ENCODE results near the gene TUBGCP5.

The TUBGCP5 gene

DNA sequence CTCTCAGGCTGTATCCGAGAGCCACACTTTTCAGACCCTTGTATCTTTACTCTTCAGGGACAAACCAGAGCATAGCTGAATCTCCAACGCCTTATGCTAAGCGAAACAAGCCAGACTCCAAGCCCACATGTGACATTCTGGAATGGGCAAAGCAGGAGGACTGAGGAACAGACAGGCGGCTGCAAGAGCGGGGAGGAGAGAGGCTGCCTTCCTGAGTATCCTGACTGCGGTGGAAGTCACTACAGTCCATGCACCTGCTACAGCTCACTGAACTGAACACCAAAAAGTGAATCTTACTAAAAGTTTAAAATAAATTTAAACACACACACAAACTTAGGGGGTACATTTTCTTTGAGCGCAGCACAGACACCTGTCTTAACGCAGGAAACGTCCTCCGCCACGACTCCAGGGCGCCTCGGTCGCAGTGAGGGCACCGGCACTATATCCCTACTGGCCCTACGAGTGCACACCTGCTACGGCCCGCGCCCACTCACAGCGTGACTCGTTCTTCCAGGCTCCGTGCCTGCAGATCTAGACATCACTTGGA, 60.6 kb downstream of the TUBGCP5 start:
- DNase-seq (ENCODE audit: low read depth) = no peak

DNA sequence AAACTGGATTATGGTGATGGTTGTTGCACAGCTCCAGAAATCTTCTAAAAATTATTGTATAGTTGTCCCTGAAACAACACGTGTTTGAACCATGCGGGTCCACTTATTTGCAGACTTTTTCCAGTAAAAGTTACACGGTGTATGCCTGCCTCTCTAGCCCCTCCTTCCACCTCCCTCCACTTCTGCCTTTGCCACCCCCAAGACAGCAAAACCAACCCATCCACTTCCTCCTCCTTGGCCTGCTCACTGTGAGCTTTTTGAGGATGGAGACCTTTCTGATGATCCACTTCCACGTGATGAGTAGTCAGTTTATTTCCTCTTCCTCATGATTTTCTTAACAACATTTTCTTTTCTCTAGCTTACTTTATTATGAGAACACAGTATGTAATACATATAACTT, 64.6 kb downstream of the TUBGCP5 start:
- DNase-seq (ENCODE audit: low read depth) = no peak

DNA sequence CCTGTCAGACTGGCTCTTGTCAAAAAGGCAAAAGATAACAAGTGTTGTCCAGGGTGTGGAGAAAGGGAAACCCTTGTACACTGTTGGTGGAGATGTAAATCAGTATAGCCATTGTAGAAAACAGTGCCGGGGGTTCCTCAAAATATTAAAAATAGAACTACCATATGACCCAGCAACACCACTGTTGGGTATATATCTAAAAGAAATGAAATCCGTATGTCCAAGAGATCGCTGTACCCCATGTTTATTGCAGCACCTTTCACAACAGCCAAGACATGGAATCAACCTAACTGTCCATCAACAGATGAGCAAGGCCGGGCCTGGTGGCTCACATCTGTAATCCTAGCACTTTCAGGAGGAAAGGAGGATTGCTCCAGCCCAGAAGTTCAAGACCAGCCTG, 65.4 kb downstream of the TUBGCP5 start:
- no peak for DNase-seq (ENCODE audit: low read depth)

DNA sequence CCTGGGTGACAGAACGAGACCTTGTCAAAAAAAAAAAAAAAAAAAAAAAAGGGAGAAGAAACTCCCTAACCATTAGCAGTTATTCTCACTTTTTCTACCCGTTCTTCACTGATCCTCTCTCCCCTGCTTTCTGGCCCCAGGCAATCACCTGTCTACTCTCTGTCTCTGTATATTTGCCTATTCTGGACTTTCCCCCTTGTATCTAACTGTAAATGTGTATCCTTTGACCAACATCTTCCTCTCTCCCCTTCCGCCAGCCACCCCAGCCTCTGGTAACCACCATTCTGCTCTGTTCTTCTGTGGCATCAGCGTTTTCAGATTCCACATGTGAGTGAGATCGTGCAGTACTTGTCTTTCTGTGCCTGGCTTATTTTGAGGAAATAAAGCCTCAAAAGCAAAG, 66.1 kb downstream of the TUBGCP5 start:
- DNase-seq (ENCODE audit: low read depth) = no peak

DNA sequence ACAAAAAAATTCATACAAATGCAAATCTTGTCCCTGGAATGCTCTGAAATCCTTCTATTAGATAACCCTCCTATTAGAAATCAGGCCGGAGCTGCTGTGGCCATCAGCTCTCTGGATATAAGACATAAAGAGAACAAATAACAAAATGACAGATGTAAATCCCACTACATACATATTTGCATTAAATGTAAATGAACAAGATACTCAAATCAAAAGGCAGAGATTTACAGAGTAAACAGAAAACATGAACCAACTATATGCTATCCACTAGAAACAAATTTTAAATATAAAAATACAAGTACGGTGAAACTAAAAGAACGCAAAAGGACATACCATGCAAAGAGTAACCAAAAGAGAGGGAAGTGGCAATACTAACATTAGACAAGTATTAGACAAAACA, 69.9 kb downstream of the TUBGCP5 start:
- no peak for DNase-seq (ENCODE audit: low read depth)

DNA sequence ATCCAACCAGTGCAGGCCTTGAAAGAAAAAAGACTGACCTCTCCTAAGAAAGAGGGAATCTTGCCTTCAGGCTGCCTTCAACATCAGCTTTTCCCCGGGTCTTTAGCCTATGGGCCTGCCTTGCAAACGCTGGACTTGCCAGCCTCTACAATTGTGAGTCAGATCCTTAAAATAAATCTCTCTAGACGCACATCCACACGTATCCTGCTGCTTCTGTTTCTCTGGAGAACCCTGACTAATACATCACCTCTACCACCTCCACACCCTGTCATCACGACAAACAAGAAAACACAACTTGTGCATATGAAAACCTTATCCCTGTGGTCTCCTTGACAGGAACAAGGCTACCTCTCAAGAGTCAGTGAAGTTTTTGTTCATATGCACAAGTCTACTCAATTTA, 71.0 kb downstream of the TUBGCP5 start:
- DNase-seq (ENCODE audit: low read depth) = no peak

DNA sequence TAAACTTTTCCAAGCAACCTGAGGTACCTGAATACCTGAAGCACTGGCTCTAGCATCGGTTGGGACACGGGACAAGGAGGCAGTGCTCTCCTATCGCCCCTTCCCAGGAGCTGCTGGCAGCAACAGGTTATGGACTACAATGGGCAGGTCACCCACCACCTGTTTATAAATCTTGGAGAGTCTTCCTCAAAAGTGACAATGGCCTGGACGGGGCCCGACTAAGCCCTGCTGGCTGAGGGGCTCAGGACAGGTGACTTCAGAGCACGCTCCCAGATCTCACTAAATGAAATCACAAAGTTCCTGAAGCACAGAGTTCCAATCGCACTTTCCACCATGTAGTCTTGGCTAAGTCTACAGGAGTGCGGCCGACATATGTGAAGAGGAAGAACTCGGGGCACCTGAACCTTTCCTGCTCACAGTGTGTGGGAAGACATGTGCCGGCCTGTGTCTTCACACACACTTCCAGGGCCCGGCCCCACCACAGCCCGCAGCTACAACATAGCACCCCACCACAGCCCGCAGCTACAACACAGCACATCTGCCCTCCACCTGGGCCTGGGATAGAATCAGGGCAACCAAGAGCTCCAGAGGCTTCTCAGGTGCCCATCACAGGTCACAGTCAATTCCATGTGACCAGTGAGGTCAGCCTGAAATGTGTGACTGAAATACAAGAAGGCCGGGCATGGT, 72.1 kb downstream of the TUBGCP5 start:
- no peak for DNase-seq (ENCODE audit: low read depth)

- no peak for DNase-seq (ENCODE audit: low read depth)
Observed at GRCh38 chr15:22966321-22967083, 72.9 kb downstream of the TUBGCP5 start.

DNA sequence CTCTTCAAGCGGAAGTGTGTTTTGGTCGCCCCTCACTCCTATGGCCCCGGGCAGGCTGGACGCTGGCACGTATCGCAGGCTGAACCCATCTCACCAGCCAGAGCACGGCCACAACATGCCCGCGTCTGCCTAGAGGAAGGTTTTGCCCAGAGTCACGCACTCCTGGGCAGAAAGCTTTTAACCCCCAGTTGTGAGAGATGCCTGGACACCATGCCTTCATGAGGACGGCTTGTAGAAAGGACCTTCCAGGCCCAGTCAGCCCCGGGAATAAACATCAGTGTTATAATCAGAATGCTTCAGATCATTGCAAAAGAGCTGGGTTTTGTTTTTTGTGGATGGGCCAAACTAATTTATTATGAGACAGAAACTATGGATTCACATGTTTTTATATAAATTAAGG, 75.7 kb downstream of the TUBGCP5 start:
- no peak for DNase-seq (ENCODE audit: low read depth)

DNA sequence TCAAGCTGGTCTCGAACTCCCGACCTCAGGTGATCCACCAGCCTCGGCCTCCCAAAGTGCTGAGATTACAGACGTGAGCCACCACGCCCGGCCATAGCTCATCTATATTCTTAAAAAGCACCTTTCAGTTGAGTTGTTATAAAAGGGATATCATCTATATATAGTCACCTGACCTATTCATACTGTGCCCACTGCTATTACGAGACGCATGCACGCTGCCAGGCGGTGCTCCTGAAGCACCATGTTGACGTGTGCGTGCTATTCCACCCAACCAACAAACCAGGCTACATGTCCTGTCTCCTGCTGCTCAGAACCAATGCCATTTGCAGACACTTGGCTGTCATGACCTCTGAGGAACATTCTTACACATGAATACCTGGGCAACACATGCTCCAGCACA, 76.8 kb downstream of the TUBGCP5 start:
- no peak for DNase-seq (ENCODE audit: low read depth)

- DNase-seq (ENCODE audit: low read depth) = no peak
Observed at GRCh38 chr15:22961762-22962161, 77.6 kb downstream of the TUBGCP5 start.

DNA sequence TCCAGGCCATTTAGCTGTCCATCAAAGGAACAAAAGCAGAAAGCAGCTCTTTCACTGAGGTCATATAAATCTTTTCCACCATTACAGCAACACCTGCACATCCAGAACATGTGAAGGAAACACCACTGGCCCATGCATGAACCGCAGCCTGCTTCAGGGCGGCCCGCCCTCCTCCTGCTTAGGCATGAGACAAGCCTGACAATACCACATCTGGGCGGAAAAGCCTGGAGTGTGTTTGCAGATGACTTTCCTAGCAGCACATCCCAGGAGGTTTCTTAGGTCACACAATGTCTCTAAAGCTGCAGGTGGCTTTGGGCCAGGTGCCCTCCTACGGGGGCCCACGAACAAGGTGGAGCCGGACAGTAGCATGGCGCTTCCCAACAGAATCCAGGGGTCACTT, 78.8 kb downstream of the TUBGCP5 start:
- no peak for DNase-seq (ENCODE audit: low read depth)

DNA sequence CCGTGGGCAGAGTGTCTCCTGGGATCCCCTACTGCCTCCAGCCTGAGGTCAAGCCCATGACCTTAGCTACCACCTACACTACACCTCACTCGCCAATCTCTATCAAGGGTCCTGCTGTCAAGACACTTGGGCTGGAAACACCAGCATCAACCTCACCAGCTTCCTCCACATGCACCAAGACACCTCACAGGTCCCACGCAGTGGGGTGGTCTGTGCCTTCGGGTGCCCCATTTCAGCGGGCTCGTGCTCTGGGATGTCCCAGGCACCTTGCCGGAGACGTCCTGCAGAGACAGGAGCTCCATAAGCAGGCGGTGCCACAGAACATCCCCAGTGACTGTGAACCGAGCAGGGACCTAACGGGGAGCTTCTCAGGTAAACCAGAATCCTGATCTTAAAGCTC, 79.2 kb downstream of the TUBGCP5 start:
- no peak for DNase-seq (ENCODE audit: low read depth)

DNA sequence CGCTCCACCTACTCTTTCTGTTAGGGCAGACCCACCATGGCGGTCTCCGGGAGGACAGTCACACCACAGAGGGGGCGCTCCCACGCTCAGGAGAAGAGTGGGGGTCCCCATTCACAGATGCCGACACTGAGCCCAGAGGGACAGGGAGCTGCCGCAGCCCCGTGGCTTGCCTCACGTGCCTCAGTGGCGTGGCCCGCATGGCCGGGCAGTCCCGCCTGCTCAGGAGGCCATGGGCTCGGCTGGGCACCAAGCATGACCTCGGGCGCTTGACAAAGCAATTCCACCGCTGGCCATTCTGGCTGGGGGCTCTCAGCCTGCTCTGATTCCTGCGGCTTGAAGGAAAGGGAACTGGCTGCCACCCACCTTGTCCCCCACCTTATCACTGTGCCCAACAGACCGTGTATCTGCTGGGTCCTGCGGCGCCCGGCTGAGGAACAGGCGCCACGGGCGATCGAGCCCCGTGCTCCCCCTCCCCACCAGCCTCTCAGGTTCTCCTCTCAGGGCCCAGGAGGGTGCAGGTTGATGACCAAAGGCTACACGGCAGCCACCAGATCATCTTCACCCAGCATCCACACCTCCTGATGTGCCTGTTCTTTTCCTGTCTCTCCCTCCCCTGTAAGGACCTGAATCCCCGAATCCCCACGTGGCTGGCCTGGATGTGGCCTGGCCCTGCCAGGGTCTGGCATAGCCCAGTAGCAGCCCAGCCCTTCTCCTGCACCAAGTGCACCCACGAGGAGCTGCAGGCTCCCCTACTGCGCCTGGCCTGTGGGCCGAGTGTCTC, 79.9 kb downstream of the TUBGCP5 start:
- DNase-seq (ENCODE audit: low read depth) = no peak

- no peak for DNase-seq (ENCODE audit: low read depth)
Observed at GRCh38 chr15:22958487-22959280, 80.7 kb downstream of the TUBGCP5 start.

GRCh38 chr15:22956978-22957260, 82.5 kb downstream of the TUBGCP5 start:
- DNase-seq (ENCODE audit: low read depth) = no peak

DNA sequence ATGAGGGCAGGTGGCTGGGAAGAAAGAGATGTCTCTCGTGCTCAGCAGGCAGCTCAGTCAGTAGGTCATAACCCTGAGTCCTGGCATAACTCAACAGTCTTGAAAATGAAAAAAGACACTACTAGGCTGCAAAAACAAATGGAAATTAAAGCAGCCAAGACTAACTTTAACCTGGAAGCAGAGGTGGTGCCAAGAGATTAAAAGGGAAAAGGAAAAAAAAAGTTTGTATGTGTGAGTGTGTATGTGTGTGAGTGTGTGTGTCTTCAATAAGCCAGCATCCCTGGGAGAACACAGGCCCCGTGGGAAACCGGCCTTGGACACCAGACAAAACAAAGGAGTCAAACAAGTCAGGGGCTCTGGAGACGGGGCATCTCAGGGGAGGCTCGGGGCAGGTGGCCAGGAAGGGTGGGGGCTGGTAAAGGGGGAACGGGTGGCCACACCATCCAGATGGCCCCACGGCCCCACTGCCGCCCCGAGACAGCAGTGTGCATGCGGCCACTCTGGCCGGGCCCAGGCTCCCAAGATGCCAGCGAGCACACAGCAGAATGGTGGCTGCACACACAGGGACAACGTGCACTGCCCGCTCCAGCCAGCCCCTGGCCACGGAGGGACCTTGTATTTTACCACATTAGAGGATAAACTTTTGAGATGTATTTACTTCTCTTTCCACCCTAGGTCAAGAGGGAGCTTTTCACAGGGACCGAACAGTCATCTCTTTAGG, 83.0 kb downstream of the TUBGCP5 start:
- DNase-seq (ENCODE audit: low read depth) = no peak

DNA sequence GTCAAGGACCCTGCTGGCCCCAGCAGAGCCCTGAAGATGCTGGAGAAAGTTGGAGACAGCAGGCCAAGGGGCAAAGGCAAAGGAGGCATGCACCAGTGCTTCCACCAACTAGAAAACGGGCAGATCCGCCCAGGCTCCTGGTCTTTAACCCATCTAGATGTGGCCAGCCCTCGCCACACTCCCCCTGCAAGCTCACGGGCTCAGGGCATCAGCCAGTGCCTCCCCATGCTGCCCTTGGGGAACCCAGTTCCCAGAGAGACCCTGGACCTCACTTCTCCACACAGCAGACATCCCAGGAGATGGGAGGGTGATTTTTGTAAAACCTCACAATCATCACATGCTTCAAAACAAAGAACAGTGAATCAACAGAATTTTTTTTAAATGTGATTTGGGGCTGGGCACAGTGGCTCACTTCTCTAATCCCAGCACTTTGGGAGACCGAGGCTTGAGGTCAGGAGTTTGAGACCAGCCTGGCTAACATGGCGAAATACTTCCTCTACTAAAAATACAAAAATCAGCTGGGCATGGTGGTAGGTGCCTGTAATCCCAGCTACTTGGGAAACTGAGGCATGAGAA, 83.7 kb downstream of the TUBGCP5 start:
- no peak for DNase-seq (ENCODE audit: low read depth)

DNA sequence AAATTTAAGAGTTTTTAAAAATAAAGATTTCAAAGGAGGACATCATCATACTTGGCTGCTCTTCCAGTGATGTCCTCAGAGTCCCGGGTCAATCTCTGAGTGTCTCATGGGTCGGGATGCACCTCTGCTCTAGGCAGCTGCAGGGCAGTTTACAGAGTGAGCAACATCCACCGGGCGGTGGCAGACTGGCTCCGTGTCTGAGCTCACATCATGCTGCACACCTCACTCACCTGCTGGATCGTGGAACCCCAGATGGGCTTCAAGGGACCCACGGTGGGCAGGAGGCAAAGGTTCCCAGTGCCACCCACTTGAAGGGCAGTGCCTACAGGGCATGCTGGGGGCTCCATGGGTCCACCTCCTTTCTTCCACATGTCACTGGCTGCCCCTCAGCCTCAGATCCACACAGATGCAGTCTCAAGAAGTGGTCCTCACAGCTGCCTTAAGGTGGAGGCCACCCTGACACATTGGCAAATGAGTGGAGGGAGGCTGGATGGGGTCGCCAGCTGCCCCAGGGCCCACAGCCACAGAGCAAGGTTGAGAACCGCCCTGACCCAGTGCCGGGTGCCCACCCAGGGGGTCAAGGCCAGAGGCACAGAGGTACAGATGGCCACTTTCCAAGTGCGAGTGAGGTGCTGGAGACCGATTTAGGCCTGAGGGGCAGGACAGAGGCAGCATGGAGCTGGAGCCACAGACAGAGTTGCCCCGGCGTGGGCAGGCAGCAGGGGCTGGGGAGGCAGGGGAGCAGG, 84.4 kb downstream of the TUBGCP5 start:
- DNase-seq (ENCODE audit: low read depth) = no peak

GRCh38 chr15:22954326-22954725, 85.0 kb downstream of the TUBGCP5 start:
- no peak for DNase-seq (ENCODE audit: low read depth)
